Right lobe of liver (tissue), 4 donors: ENCODE results near the gene STAMBPL1.

ENCODE experiments used
- CTCF ChIP-seq, 4 donors: fragments of 200-600 bp in 3 of 4; fragments of 450-650 bp in 1 of 4; IDR thresholded peaks; one replicate each; pipeline versions ENCODE4 v1.5.1 to v1.8.0; 2016 to 2022; ENCODE audit warnings: antibody characterized with exemption in 4 of 4, mild to moderate bottlenecking in 2 of 4
- POLR2A ChIP-seq: fragments of 450-650 bp; IDR thresholded peaks from one replicate; pipeline ENCODE4 v1.6.1; 2017; ENCODE audit warnings: antibody characterized with exemption, mild to moderate bottlenecking
- donor health status: DM: no; HTN: no; CAD: no.
- donor health status: DM: no; HTN: no; CAD: no.
- donor health status: DM: no; HTN: yes; CAD: no.

GRCh38 chr10:88896994-88897853 lies 17.2 kb downstream of the STAMBPL1 start:
- TF ChIP-seq CTCF (IDR thresholded peaks at IDR 0.05) (no peak), POLR2A (no peak)
